ENCODE measurements around the gene DENND2A.

DNA sequence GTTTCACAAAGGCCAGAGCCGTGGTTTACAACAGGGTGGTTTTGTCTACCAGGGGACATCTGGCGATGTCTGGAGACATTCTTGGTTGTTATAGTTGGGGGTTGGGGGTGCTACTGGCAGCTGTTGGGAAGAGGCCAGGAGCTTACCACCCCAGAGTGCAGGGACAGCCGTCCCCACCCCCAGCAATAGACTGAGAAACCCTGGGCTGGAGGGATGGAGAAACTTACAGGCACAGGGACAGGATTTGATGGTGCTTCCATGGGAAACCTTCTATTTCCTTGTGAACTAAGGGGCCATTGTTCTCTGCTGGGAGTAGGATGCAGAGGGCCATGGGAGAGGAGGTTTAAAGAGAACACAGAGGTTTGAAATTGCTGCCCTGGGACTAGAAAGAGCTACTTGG lies 43.0 kb upstream of the DENND2A start:
- TF ChIP-seq, protein P1, sequence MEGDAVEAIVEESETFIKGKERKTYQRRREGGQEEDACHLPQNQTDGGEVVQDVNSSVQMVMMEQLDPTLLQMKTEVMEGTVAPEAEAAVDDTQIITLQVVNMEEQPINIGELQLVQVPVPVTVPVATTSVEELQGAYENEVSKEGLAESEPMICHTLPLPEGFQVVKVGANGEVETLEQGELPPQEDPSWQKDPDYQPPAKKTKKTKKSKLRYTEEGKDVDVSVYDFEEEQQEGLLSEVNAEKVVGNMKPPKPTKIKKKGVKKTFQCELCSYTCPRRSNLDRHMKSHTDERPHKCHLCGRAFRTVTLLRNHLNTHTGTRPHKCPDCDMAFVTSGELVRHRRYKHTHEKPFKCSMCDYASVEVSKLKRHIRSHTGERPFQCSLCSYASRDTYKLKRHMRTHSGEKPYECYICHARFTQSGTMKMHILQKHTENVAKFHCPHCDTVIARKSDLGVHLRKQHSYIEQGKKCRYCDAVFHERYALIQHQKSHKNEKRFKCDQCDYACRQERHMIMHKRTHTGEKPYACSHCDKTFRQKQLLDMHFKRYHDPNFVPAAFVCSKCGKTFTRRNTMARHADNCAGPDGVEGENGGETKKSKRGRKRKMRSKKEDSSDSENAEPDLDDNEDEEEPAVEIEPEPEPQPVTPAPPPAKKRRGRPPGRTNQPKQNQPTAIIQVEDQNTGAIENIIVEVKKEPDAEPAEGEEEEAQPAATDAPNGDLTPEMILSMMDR (IDR thresholded peaks at IDR 0.05 in 4 of 5, conservative IDR thresholded peaks at IDR 0.05 in 1 of 5), result no peak
- TF ChIP-seq POLR2A (IDR thresholded peaks at IDR 0.05), result no peak
